H1 (cell line): ENCODE data around the gene MUS81. TPM values are rescaled to one million over a fixed set of nuclear protein-coding genes. Genes with fewer than 3 reads are reported as not detected.

ENCODE experiments used
- CTCF ChIA-PET: fragments of 300-600 bp; sonication (Branson Sonifier 250); formaldehyde crosslinking; loops from one replicate; lab custom pipeline; 2021; ENCODE audit not compliant: partially characterized antibody; lab: Charles Lee
- POLR2A ChIA-PET: fragments of 300-600 bp; sonication (Branson Sonifier 250); formaldehyde crosslinking; loops from one replicate; lab custom pipeline; 2021; ENCODE audit warnings: inconsistent platforms; ENCODE audit not compliant: partially characterized antibody; lab: Charles Lee
- DNase-seq, 2 experiments: peaks; one replicate each; pipeline versions ENCODE4 v3.0.0 to v3.0.0-alpha.2; 2010 to 2022; ENCODE audit warnings: low spot score in 2 of 2, low read depth in 1 of 2, mixed read lengths in 1 of 2
- FAIRE-seq: peaks from 2 replicates; lab custom pipeline; 2011; peaks lifted over from hg19 to GRCh38; lab: Jason Lieb, UNC
- H2AFZ ChIP-seq: 2 replicates; pipeline ENCODE4 v1.8.1; 2012; ENCODE audit warnings: low read length, inconsistent platforms
- H2AK5ac ChIP-seq: 2 replicates; pipeline ENCODE4 v1.6.1; 2013; ENCODE audit warnings: low read depth, low read length
- H2BK120ac ChIP-seq: replicated peaks from 2 replicates; pipeline ENCODE3; 2013; ENCODE audit warnings: low read depth, low read length, inconsistent platforms
- H2BK12ac ChIP-seq: 2 replicates; pipeline ENCODE4 v1.6.1; 2013; ENCODE audit warnings: low read depth, low read length
- H2BK15ac ChIP-seq: 2 replicates; pipeline ENCODE4 v1.6.1; 2013; ENCODE audit warnings: low read length
- H2BK20ac ChIP-seq: 2 replicates; pipeline ENCODE4 v1.6.1; 2013; ENCODE audit warnings: low read length
- H2BK5ac ChIP-seq: 2 replicates; pipeline ENCODE4 v1.6.1; 2013; ENCODE audit warnings: low read depth, low read length
- H3K14ac ChIP-seq: 2 replicates; pipeline ENCODE4 v1.6.1; 2013; ENCODE audit warnings: inconsistent platforms; ENCODE audit not compliant: insufficient read length
- H3K18ac ChIP-seq: 2 replicates; pipeline ENCODE4 v1.6.1; 2013; ENCODE audit warnings: low read length; ENCODE audit errors: extremely low read depth
- H3K23ac ChIP-seq: 2 replicates; pipeline ENCODE4 v1.6.1; 2013; ENCODE audit warnings: inconsistent platforms; ENCODE audit not compliant: insufficient read length
- H3K23me2 ChIP-seq: 2 replicates; pipeline ENCODE4 v1.6.1; 2013; ENCODE audit warnings: low read depth, low read length
- H3K27ac ChIP-seq: 2 replicates; pipeline ENCODE4 v1.6.1; 2011; ENCODE audit warnings: low read depth, low read length, inconsistent platforms
- H3K27me3 ChIP-seq, 4 experiments: replicated peaks in 1 of 4; 1 replicate in 1 of 4; 2 replicates in 3 of 4; pipeline versions ENCODE4 v1.6.1 to v1.8.1; 2011 to 2013; ENCODE audit warnings: low read length in 3 of 4, mild to moderate bottlenecking in 3 of 4, inconsistent platforms in 2 of 4, mixed read lengths in 2 of 4, moderate library complexity in 1 of 4; ENCODE audit not compliant: control insufficient read depth in 3 of 4, insufficient read depth in 3 of 4; ENCODE audit errors: extremely low read depth in 1 of 4
- H3K36me3 ChIP-seq, 4 experiments: 2 replicates each; pipeline versions ENCODE4 v1.6.1 to v1.8.1; 2011 to 2013; ENCODE audit warnings: mild to moderate bottlenecking in 4 of 4, low read length in 3 of 4, moderate library complexity in 2 of 4, control low read depth in 1 of 4, inconsistent platforms in 1 of 4; ENCODE audit not compliant: insufficient read depth in 4 of 4, control insufficient read depth in 2 of 4
- H3K4ac ChIP-seq: replicated peaks from 2 replicates; pipeline ENCODE3; 2013; ENCODE audit warnings: low read length, low read depth, mixed read lengths, inconsistent platforms; ENCODE audit not compliant: insufficient read length
- H3K4me1 ChIP-seq, 4 experiments: replicated peaks in 1 of 4; 1 replicate in 1 of 4; 2 replicates in 3 of 4; pipeline versions ENCODE4 v1.6.1 to v1.8.1; 2011 to 2013; ENCODE audit warnings: low read length in 3 of 4, inconsistent platforms in 2 of 4, mixed read lengths in 1 of 4; ENCODE audit not compliant: insufficient read depth in 4 of 4, control insufficient read depth in 3 of 4
- H3K4me2 ChIP-seq, 2 experiments: 2 replicates each; pipeline versions ENCODE4 v1.6.1 to v1.8.1; 2011 to 2013; ENCODE audit warnings: low read depth in 2 of 2, low read length in 2 of 2, control low read depth in 1 of 2, inconsistent platforms in 1 of 2, mild to moderate bottlenecking in 1 of 2; ENCODE audit not compliant: insufficient read depth in 1 of 2
- H3K4me3 ChIP-seq, 4 experiments: fragments of 200-600, 300-600 bp in 1 of 4; sonication (generic), shearing (Covaris generic), sonication (Bioruptor Twin) in 1 of 4; 2 replicates each; pipeline versions ENCODE4 v1.5.1 to v1.8.1; 2011 to 2016; ENCODE audit warnings: low read length in 4 of 4, low read depth in 3 of 4, control low read depth in 2 of 4, inconsistent platforms in 2 of 4, mild to moderate bottlenecking in 2 of 4, mixed read lengths in 1 of 4, moderate library complexity in 1 of 4; ENCODE audit not compliant: insufficient read depth in 2 of 4; ENCODE audit errors: extremely low read depth in 1 of 4
- H3K56ac ChIP-seq: replicated peaks from 2 replicates; pipeline ENCODE3; 2013; ENCODE audit warnings: low read depth, mild to moderate bottlenecking, mixed read lengths, low read length, inconsistent platforms; ENCODE audit not compliant: insufficient read length
- H3K79me1 ChIP-seq: 2 replicates; pipeline ENCODE4 v1.6.1; 2013; ENCODE audit warnings: low read depth, low read length, control low read depth
- H3K79me2 ChIP-seq, 2 experiments: 2 replicates each; pipeline versions ENCODE4 v1.6.1 to v1.8.1; 2012 to 2013; ENCODE audit warnings: low read length in 2 of 2, mild to moderate bottlenecking in 2 of 2, inconsistent platforms in 1 of 2; ENCODE audit not compliant: insufficient read depth in 2 of 2, control insufficient read depth in 1 of 2
- H3K9ac ChIP-seq, 4 experiments: replicated peaks in 1 of 4; 1 replicate in 1 of 4; 2 replicates in 3 of 4; pipeline versions ENCODE4 v1.6.1 to v1.8.1; 2011 to 2013; ENCODE audit warnings: low read depth in 3 of 4, low read length in 3 of 4, control low read depth in 2 of 4, mild to moderate bottlenecking in 2 of 4, moderate library complexity in 2 of 4, inconsistent platforms in 1 of 4; ENCODE audit errors: extremely low read depth in 1 of 4
- H3K9me3 ChIP-seq, 2 experiments: 2 replicates each; pipeline versions ENCODE4 v1.6.1 to v1.8.1; 2012 to 2013; ENCODE audit warnings: mild to moderate bottlenecking in 2 of 2, moderate library complexity in 2 of 2, control low read depth in 1 of 2, inconsistent platforms in 1 of 2, low read depth in 1 of 2, low read length in 1 of 2, mixed read lengths in 1 of 2; ENCODE audit not compliant: insufficient read depth in 2 of 2
- H4K20me1 ChIP-seq, 2 experiments: replicated peaks in 1 of 2; 2 replicates each; pipeline versions ENCODE3 to v1.8.1; 2011 to 2013; ENCODE audit warnings: inconsistent platforms in 2 of 2, low read length in 2 of 2, mild to moderate bottlenecking in 1 of 2; ENCODE audit not compliant: insufficient read depth in 2 of 2, control insufficient read depth in 1 of 2
- H4K5ac ChIP-seq: 2 replicates; pipeline ENCODE4 v1.6.1; 2013; ENCODE audit warnings: low read length, low read depth, mixed read lengths, inconsistent platforms; ENCODE audit not compliant: insufficient read length
- H4K8ac ChIP-seq: 2 replicates; pipeline ENCODE4 v1.8.0; 2013; ENCODE audit warnings: mild to moderate bottlenecking, moderate library complexity, low read length, inconsistent platforms; ENCODE audit not compliant: insufficient read depth; ENCODE audit errors: extremely low read depth
- H4K91ac ChIP-seq: replicated peaks from 2 replicates; pipeline ENCODE3; 2013; ENCODE audit warnings: low read length, mixed read lengths, inconsistent platforms; ENCODE audit not compliant: insufficient read length
- EGR1 ChIP-seq: IDR thresholded peaks from 2 replicates; pipeline ENCODE4 v1.6.1; 2011; ENCODE audit warnings: low read depth, low read length, borderline replicate concordance
- MAFK ChIP-seq: IDR thresholded peaks from 2 replicates; pipeline ENCODE4 v1.6.1; 2012; ENCODE audit warnings: low read depth, mild to moderate bottlenecking, improper control_type of control experiment, low read length
- RBBP5 ChIP-seq: IDR thresholded peaks from 2 replicates; pipeline ENCODE4 v1.7.1; 2012; ENCODE audit warnings: low read depth, mild to moderate bottlenecking, inconsistent platforms, low read length, moderate library complexity, borderline replicate concordance
- RXRA ChIP-seq: IDR thresholded peaks from 2 replicates; pipeline ENCODE4 v1.6.1; 2011; ENCODE audit warnings: low read depth, mild to moderate bottlenecking, low read length, moderate library complexity; ENCODE audit not compliant: insufficient read depth
- SIX5 ChIP-seq: IDR thresholded peaks from 2 replicates; pipeline ENCODE4 v1.6.1; 2011; ENCODE audit warnings: mild to moderate bottlenecking, low read depth, low read length
- SP1 ChIP-seq: IDR thresholded peaks from 2 replicates; pipeline ENCODE4 v1.6.1; 2011; ENCODE audit warnings: low read depth, low read length
- SP4 ChIP-seq: IDR thresholded peaks from 2 replicates; pipeline ENCODE4 v1.6.1; 2012; ENCODE audit warnings: low read length, inconsistent platforms
- TBP ChIP-seq: IDR thresholded peaks from 2 replicates; pipeline ENCODE4 v1.6.1; 2011; ENCODE audit warnings: low read depth, low read length, improper control_type of control experiment
- ZNF274 ChIP-seq: IDR thresholded peaks from 2 replicates; pipeline ENCODE4 v1.7.0; 2012; ENCODE audit warnings: low read length, borderline replicate concordance; ENCODE audit errors: extremely low read depth
- WGBS, 2 experiments: shearing (Covaris generic) in 1 of 2; methylation state at CpG; one replicate each; pipeline versions ENCODE4 v1.1.6 to v1.1.7; 2013 to 2015; ENCODE audit warnings: low lambda C conversion rate in 2 of 2, mixed read lengths in 2 of 2, inconsistent platforms in 1 of 2, low coverage in 1 of 2, missing lambda C conversion rate in 1 of 2; ENCODE audit not compliant: insufficient replicate concordance in 2 of 2, insufficient coverage in 1 of 2, insufficient read length in 1 of 2; ENCODE audit errors: extremely low coverage in 1 of 2, missing lambda C conversion rate in 1 of 2; 5-methylcytosine and 5-hydroxymethylcytosine counted together
- polyA plus RNA-seq, 7 experiments: library from polyadenylated mRNA; depleted of rRNA in 3 of 7; stranded (reverse) in 5 of 7; unstranded in 2 of 7; fragments of >200 nt in 5 of 7; fragments of 200-250 nt in 2 of 7; gene quantifications; 1 replicate in 5 of 7; 2 replicates in 1 of 7; 4 replicates in 1 of 7; pipeline versions ENCODE4 v1.2.1 to v1.2.3, GENCODE V29; 2011 to 2013; ENCODE audit warnings: missing spikeins in 2 of 7, mixed read lengths in 2 of 7
- total RNA-seq: library from RNA; stranded (reverse); fragmentation: NEBNext Ultra II Directional; extraction: Animal tissue kit (Norgen Biotek cat#: 25700); gene quantifications from 2 replicates; pipeline ENCODE4 v1.2.1, GENCODE V29; 2021
- TF ChIP-seq, protein P1 (sequence below): IDR thresholded peaks from 2 replicates; pipeline ENCODE4 v1.6.1; 2012; ENCODE audit warnings: inconsistent platforms

Gene MUS81
- total and polyA plus RNA-seq, 2 of the 8 experiments (the other 6 are each of a cell fraction or from before 2014, with no cell fraction given): 30.2 to 31.5 TPM

- H3K9ac ChIP-seq: no peak overlapping the region
- no peak overlapping the region for H3K4ac ChIP-seq
- H4K91ac ChIP-seq: peak overlapping the region; percentile 34
- H3K4me2 ChIP-seq: peak overlapping the region; percentile 83 to 90
- peaks cover 0 to 8% (median under 1%) of the 10 kb centered on the region in 4 experiments; a peak in 4 of 7 replicates for H3K4me1 ChIP-seq
- no peak overlapping the region for H2BK5ac ChIP-seq
- peak; percentile 84 to 100 for DNase-seq
- no peak overlapping the region for H2BK20ac ChIP-seq
- H3K27ac ChIP-seq: no peak overlapping the region
- no peak overlapping the region for H3K14ac ChIP-seq
- FAIRE-seq: peak; percentile 24
- H2BK15ac ChIP-seq: no peak overlapping the region
- H2AFZ ChIP-seq: 0 out of 2 replicates have a peak overlapping the region, but pooled peaks have one; percentile 28
- peaks cover 0 to 2% of the 10 kb centered on the region in 2 experiments for H4K20me1 ChIP-seq
- peaks cover 5% of the 10 kb centered on the region; the same call in 1 of the 2 replicates for H3K23me2 ChIP-seq
- H2AK5ac ChIP-seq: no peak overlapping the region
- no peaks in the 10 kb centered on the region for H3K36me3 ChIP-seq
- WGBS, 2 experiments: 15% methylated on average over 46 of the region's 54 CpGs; no CpG with 5 or more reads in 1 of the 2 experiments
- H2BK12ac ChIP-seq: no peak overlapping the region
- H4K8ac ChIP-seq: peak overlapping the region; percentile 71; the same call in 1 of the 2 replicates
- ChIA-PET CTCF (interaction anchor here (1.0 to 8.9 kb wide), 6 partner anchors 12 to 162 kb away, joined by 3 to 210 read pairs (median 11); partner anchors contain the start of genes CCDC85B, FIBP and KAT5), POLR2A (interaction anchor here (0.7 to 39.7 kb wide), 6 partner anchors 1 to 150 kb away, joined by 3 to 1071 read pairs (median 4); partner anchors contain the start of genes CCDC85B, CFL1, CTSW and EFEMP2)
- no peak overlapping the region for H3K23ac ChIP-seq
- H3K56ac ChIP-seq: peak overlapping the region; percentile 77
- peak overlapping the region; percentile 57 for H4K5ac ChIP-seq
- H3K9me3 ChIP-seq: no peaks in the 10 kb centered on the region
- peaks cover 0 to 35% (median 14%) of the 10 kb centered on the region in 4 experiments; a peak in 4 of 7 replicates for H3K27me3 ChIP-seq
- H2BK120ac ChIP-seq: no peak overlapping the region
- H3K4me3 ChIP-seq: peak overlapping the region; percentile 49 to 77 (median 68)
- H3K79me2 ChIP-seq: no peaks in the 10 kb centered on the region
- peak overlapping the region; percentile 7; the same call in 1 of the 2 replicates for H3K18ac ChIP-seq
- H3K79me1 ChIP-seq: no peaks in the 10 kb centered on the region
- peak; percentile 66 for TF ChIP-seq RBBP5
- TF ChIP-seq RXRA: 0 out of 2 replicates have a peak, but pooled peaks have one; percentile 64
- no peak for TF ChIP-seq ZNF274
- TF ChIP-seq SP1: peak; percentile 83; the same call in 1 of the 2 replicates
- peak; percentile 57; the same call in 1 of the 2 replicates for TF ChIP-seq EGR1
- TF ChIP-seq, protein P1, sequence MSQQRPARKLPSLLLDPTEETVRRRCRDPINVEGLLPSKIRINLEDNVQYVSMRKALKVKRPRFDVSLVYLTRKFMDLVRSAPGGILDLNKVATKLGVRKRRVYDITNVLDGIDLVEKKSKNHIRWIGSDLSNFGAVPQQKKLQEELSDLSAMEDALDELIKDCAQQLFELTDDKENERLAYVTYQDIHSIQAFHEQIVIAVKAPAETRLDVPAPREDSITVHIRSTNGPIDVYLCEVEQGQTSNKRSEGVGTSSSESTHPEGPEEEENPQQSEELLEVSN: no peak
- TF ChIP-seq TBP: peak; percentile 50; the same call in 1 of the 2 replicates
- no peak for TF ChIP-seq MAFK
- no peak for TF ChIP-seq SIX5
- TF ChIP-seq SP4: peak; percentile 96
Observed at GRCh38 chr11:65873318-65874156, 13.3 kb downstream of the MUS81 start.
